Activated T-helper 17 cell treated with anti-CD3 and anti-CD28 coated beads, Interleukin-2, amount 50 U/mL, for 72 hours (primary cell): ENCODE results near the gene MMP17. TPM values are rescaled to one million over a fixed set of nuclear protein-coding genes. Genes with fewer than 3 reads are reported as not detected.

ENCODE experiments used
- ATAC-seq: fragments of 150-1000 bp; cut with Tn5 transposase; replicated peaks from 2 replicates; pipeline ENCODE4 v1.10.0; 2021; ENCODE audit warnings: mild to moderate bottlenecking, moderate library complexity
- H3K27ac Mint-ChIP-seq: one replicate; pipeline ENCODE4 v1.8.0; 2022; ENCODE audit warnings: mixed read lengths
- H3K27me3 Mint-ChIP-seq: one replicate; pipeline ENCODE4 v1.8.0; 2022; ENCODE audit warnings: mixed read lengths
- H3K36me3 Mint-ChIP-seq: one replicate; pipeline ENCODE4 v1.8.0; 2022; ENCODE audit warnings: low read depth, mild to moderate bottlenecking, mixed read lengths
- H3K4me1 Mint-ChIP-seq: one replicate; pipeline ENCODE4 v1.8.0; 2022; ENCODE audit warnings: mixed read lengths
- H3K4me3 Mint-ChIP-seq: one replicate; pipeline ENCODE4 v1.8.0; 2022; ENCODE audit warnings: mild to moderate bottlenecking, mixed read lengths
- H3K9me3 Mint-ChIP-seq: one replicate; pipeline ENCODE4 v1.8.0; 2022; ENCODE audit warnings: mixed read lengths
- total RNA-seq, 2 donors: library from RNA; stranded (reverse); gene quantifications; one replicate each; pipeline ENCODE4 v1.2.3, GENCODE V29; 2022

The MMP17 gene
- total RNA-seq, 2 donors from 2014 or later: 0.32 TPM; not detected in 1

- Mint-ChIP-seq H3K4me3 (peak overlapping the region; percentile 57), H3K27ac (no peak overlapping the region), H3K9me3 (no peaks in the 10 kb centered on the region), H3K4me1 (no peaks in the 10 kb centered on the region), H3K36me3 (no peaks in the 10 kb centered on the region), H3K27me3 (peaks cover 15% of the 10 kb centered on the region)
- ATAC-seq: no peak
Measured at GRCh38 chr12:131831635-131832041, 3.4 kb downstream of the MMP17 start.

GRCh38 chr12:131832321-131833231, 4.4 kb downstream of the MMP17 start:
- Mint-ChIP-seq H3K4me3 (no peak overlapping the region), H3K27me3 (peaks cover 10% of the 10 kb centered on the region), H3K27ac (no peak overlapping the region), H3K4me1 (no peaks in the 10 kb centered on the region), H3K36me3 (no peaks in the 10 kb centered on the region), H3K9me3 (no peaks in the 10 kb centered on the region)
- ATAC-seq: no peak

GRCh38 chr12:131833288-131833895, 5.2 kb downstream of the MMP17 start:
- no peaks in the 10 kb centered on the region for H3K36me3 Mint-ChIP-seq
- no peaks in the 10 kb centered on the region for H3K9me3 Mint-ChIP-seq
- H3K4me3 Mint-ChIP-seq: no peak overlapping the region
- H3K4me1 Mint-ChIP-seq: no peaks in the 10 kb centered on the region
- ATAC-seq: no peak
- H3K27me3 Mint-ChIP-seq: peaks cover 10% of the 10 kb centered on the region
- H3K27ac Mint-ChIP-seq: no peak overlapping the region

- no peak for ATAC-seq
- H3K4me1 Mint-ChIP-seq: no peaks in the 10 kb centered on the region
- peaks cover 10% of the 10 kb centered on the region for H3K27me3 Mint-ChIP-seq
- no peak overlapping the region for H3K27ac Mint-ChIP-seq
- no peaks in the 10 kb centered on the region for H3K9me3 Mint-ChIP-seq
- H3K36me3 Mint-ChIP-seq: no peaks in the 10 kb centered on the region
- H3K4me3 Mint-ChIP-seq: no peak overlapping the region
Measured at GRCh38 chr12:131833896-131834641, 5.9 kb downstream of the MMP17 start.

GRCh38 chr12:131834798-131835615, 6.8 kb downstream of the MMP17 start:
- Mint-ChIP-seq H3K27ac (no peak overlapping the region), H3K27me3 (peaks cover 6% of the 10 kb centered on the region), H3K4me1 (no peaks in the 10 kb centered on the region), H3K9me3 (no peaks in the 10 kb centered on the region), H3K4me3 (no peak overlapping the region), H3K36me3 (no peaks in the 10 kb centered on the region)
- no peak for ATAC-seq

- Mint-ChIP-seq H3K27me3 (peaks cover 6% of the 10 kb centered on the region), H3K4me3 (no peak overlapping the region), H3K9me3 (no peaks in the 10 kb centered on the region), H3K36me3 (no peaks in the 10 kb centered on the region), H3K27ac (no peak overlapping the region), H3K4me1 (no peaks in the 10 kb centered on the region)
- ATAC-seq: no peak
Measured at GRCh38 chr12:131835616-131836171, 7.5 kb downstream of the MMP17 start.

GRCh38 chr12:131836193-131836592, 8.0 kb downstream of the MMP17 start:
- no peaks in the 10 kb centered on the region for H3K4me1 Mint-ChIP-seq
- H3K36me3 Mint-ChIP-seq: no peaks in the 10 kb centered on the region
- no peak for ATAC-seq
- H3K27me3 Mint-ChIP-seq: peaks cover 6% of the 10 kb centered on the region
- no peak overlapping the region for H3K27ac Mint-ChIP-seq
- H3K4me3 Mint-ChIP-seq: no peak overlapping the region
- H3K9me3 Mint-ChIP-seq: no peaks in the 10 kb centered on the region

- H3K27me3 Mint-ChIP-seq: peaks cover 6% of the 10 kb centered on the region
- H3K9me3 Mint-ChIP-seq: no peaks in the 10 kb centered on the region
- no peak overlapping the region for H3K4me3 Mint-ChIP-seq
- H3K27ac Mint-ChIP-seq: no peak overlapping the region
- no peak for ATAC-seq
- no peaks in the 10 kb centered on the region for H3K4me1 Mint-ChIP-seq
- no peaks in the 10 kb centered on the region for H3K36me3 Mint-ChIP-seq
Measured at GRCh38 chr12:131836714-131837397, 8.7 kb downstream of the MMP17 start.

- H3K9me3 Mint-ChIP-seq: no peaks in the 10 kb centered on the region
Measured at GRCh38 chr12:131840643-131841416, 12.6 kb downstream of the MMP17 start.

GRCh38 chr12:131841547-131841946, 13.4 kb downstream of the MMP17 start:
- Mint-ChIP-seq H3K9me3 (no peaks in the 10 kb centered on the region), H3K36me3 (no peaks in the 10 kb centered on the region), H3K27me3 (no peaks in the 10 kb centered on the region), H3K4me3 (no peak overlapping the region), H3K4me1 (no peaks in the 10 kb centered on the region), H3K27ac (no peak overlapping the region)
- ATAC-seq: no peak

More at GRCh38 chr12:131840643-131841416, 12.6 kb downstream of the MMP17 start:
- ATAC-seq: no peak
- no peak overlapping the region for H3K4me3 Mint-ChIP-seq
- H3K4me1 Mint-ChIP-seq: no peaks in the 10 kb centered on the region
- H3K36me3 Mint-ChIP-seq: no peaks in the 10 kb centered on the region
- no peaks in the 10 kb centered on the region for H3K27me3 Mint-ChIP-seq
- no peak overlapping the region for H3K27ac Mint-ChIP-seq

GRCh38 chr12:131842169-131842568, 14.0 kb downstream of the MMP17 start:
- Mint-ChIP-seq H3K9me3 (no peaks in the 10 kb centered on the region), H3K27ac (no peak overlapping the region), H3K27me3 (no peaks in the 10 kb centered on the region), H3K36me3 (no peaks in the 10 kb centered on the region), H3K4me1 (no peaks in the 10 kb centered on the region), H3K4me3 (no peak overlapping the region)
- no peak for ATAC-seq

GRCh38 chr12:131843527-131843926, 15.3 kb downstream of the MMP17 start:
- ATAC-seq: no peak
- H3K27me3 Mint-ChIP-seq: no peaks in the 10 kb centered on the region
- no peak overlapping the region for H3K4me3 Mint-ChIP-seq
- H3K27ac Mint-ChIP-seq: no peak overlapping the region
- H3K4me1 Mint-ChIP-seq: no peaks in the 10 kb centered on the region
- no peaks in the 10 kb centered on the region for H3K9me3 Mint-ChIP-seq
- no peaks in the 10 kb centered on the region for H3K36me3 Mint-ChIP-seq

- Mint-ChIP-seq H3K4me1 (no peaks in the 10 kb centered on the region), H3K36me3 (no peaks in the 10 kb centered on the region), H3K9me3 (no peaks in the 10 kb centered on the region), H3K27me3 (no peaks in the 10 kb centered on the region), H3K4me3 (no peak overlapping the region), H3K27ac (no peak overlapping the region)
- no peak for ATAC-seq
Measured at GRCh38 chr12:131844140-131844539, 15.9 kb downstream of the MMP17 start.
